CD4-positive, alpha-beta T cell treated with Interleukin-15 for 4 hours (primary cell): ENCODE measurements around the gene NPAS3.

Source experiments
- DNase-seq: peaks from one replicate; pipeline ENCODE4 v3.0.0-alpha.2; 2020; ENCODE audit warnings: low spot score

The NPAS3 gene

GRCh38 chr14:33381717-33382116, 443.0 kb downstream of the NPAS3 start:
- DNase-seq: no peak

DNA sequence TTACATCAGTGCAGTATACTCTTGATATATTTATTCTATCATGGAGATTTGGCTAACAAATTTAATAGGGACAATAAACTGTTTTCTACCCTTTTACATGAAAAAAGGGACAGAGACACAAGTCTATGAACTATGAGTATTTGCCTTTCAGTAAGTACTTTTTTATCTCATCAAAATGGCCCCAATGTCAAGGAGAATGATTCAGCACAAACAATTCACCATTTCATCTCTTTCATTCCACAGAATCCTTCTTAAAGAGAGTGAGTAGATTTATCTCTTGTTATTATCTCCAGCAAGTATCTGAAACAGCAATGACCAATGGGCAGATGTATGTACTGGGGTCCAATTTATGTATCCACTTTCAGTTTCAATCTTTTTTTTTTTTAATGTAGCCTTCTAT, 447.5 kb downstream of the NPAS3 start:
- DNase-seq: no peak

DNA sequence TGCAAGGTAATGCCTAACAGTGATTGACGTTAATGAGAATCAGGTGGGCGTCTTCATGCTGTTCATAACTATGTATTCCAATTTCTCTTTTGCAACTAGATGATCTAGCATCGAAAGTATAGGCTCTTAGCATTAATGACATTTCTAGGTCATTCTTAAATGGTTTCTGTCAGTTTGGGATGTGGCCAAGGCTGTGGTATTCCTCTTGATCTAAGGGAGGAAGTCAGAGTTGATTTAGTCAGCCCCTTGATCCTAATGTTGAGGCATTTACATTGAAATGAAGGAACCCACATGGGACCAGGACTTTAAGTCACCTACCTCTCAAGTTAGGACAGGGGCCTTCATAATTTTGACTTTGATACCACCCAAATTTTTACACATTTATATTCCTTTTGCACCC, 448.1 kb downstream of the NPAS3 start:
- DNase-seq: no peak

DNA sequence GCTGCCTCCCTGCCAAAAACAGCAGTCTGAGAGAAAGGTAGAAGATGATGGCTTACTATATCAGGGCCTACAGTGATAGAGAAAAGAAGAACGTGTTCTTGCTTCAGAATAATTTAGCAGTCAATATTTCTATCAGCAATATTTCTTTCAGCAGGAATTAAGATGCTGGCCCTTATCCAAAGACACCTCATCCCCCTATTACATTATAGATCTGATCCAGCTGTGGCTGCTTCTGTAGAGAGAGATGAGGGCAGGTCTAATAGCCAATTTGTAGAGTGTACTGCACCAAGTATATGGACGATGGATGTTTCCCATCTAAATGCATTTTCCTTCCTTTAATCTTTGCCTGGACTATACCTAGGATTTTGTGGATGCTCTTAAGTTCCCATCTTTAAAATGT, 451.7 kb downstream of the NPAS3 start:
- no peak for DNase-seq

DNA sequence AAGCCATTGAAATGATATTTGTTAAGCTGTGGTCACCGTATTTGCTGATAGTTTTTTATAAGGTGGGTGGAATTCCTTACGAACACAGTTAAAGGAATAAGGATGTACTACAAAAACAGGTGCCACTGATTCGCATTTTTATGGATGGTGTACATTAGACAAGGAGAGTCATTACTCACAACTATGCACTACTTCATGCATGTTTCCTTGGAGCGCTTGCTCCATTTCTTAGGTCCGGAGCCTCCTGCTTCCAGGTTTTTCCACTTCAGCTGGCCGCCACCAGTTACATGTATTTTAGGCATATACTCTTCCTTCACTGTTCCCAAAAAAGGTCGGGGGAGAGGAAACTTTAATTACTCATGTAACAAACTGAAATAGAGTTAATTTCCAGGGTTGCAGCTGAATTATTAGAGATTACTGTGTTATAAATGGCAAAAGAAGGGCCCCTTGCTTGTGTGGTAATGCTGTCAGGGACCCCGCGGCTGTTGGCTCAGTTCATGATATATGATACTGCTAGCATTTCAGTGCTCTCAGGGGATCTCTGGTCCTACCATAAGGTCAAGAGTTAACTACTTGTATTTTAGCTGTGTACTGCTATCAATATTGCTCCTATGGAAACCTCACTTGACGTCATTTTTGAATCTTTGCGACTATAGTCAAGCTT, 454.7 kb downstream of the NPAS3 start:
- DNase-seq: no peak

GRCh38 chr14:33393895-33394368, 455.3 kb downstream of the NPAS3 start:
- DNase-seq: no peak

GRCh38 chr14:33401311-33401710, 462.6 kb downstream of the NPAS3 start:
- DNase-seq: no peak

DNA sequence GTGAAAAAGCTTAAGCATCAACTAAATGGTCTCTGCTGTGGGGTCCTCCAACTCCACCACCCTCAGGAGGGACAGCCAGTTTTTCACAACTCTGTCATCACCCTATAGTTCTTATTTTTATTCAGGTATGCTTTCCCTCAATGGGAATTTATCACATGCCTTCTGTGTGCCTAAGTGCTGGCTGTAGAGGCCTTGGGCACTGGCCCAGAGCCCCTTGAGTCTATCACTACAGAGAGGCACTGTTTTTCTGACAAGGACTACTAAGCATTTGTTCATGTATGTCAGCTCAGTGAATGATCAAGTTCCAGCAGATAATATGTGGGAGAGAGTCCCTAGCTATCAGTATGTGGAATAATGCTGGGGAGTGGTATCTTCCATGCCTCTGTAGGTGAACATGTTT, 463.9 kb downstream of the NPAS3 start:
- DNase-seq: no peak

DNA sequence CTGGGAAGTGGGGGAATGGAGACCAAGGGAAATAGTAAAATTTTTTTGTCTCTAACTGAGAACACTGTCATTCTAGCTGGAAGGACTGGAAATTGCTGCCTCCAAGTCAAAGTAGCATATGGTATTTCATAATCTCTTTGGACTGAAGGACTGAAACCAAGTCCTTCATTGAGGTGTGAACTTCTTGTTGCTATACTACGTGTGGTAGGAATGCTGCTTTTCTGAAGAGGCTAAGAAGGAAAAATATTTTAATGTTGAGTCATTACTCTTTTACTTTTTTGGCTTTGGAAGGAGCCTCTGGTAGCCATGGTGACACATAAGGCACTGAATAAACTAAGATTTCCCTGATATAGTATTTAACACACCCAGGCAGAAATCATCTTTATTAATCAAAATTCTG, 465.4 kb downstream of the NPAS3 start:
- no peak for DNase-seq

DNA sequence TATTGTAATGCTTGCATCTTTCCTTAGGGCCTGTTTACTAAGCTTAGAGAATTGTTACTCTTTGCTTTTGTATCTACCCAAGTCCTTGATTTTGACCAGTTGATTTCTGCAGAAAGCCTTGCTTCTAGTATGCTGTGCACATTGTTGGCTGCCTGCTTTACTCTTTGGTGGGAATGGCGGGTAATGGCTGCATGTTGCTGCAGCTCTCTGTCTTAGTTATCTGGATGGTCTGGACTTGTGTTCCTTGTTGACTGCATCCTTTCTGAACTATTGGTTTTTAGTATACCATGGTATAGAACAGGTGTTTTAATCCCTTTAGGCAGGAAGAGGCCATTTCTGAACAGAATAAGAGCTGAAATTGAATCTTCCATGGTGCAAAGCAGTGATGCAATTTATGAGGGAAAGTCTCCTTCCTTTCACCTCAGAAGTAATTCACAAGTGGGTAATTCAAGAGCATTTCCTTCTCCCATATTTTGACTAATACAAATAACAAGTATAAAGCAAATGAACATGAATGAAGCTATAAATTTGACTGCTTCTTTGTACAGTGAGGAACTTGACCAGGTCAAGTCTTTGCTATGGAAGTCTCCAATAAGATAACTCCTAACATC, 466.4 kb downstream of the NPAS3 start:
- no peak for DNase-seq

GRCh38 chr14:33406766-33407165, 468.1 kb downstream of the NPAS3 start:
- DNase-seq: no peak

DNA sequence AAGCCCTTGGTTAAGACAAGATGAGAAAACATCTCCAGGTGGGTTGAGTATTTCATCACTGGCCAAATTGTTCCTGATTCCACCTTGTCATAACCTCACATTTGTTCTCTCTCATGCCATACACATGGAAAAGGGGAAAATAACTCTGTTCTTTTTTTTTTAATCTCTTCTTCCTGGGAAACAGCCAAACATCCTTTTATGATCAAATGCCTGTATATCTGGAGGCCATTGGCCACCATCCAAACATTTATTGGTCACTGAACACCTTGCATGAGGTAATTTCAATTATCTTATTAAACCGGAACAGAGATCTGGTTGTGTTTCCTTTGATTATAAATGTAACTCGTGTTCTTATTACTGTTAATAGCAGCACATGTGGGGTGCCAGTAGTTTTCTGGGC, 469.6 kb downstream of the NPAS3 start:
- no peak for DNase-seq

- DNase-seq: no peak
These were observed 473.8 kb downstream of the NPAS3 start for GRCh38 chr14:33412450-33412849.

GRCh38 chr14:33413381-33413780, 474.7 kb downstream of the NPAS3 start:
- DNase-seq: no peak

GRCh38 chr14:33414041-33414440, 475.4 kb downstream of the NPAS3 start:
- no peak for DNase-seq

- no peak for DNase-seq
These were observed 481.5 kb downstream of the NPAS3 start for GRCh38 chr14:33420051-33420627.

GRCh38 chr14:33430414-33431035, 491.8 kb downstream of the NPAS3 start:
- DNase-seq: no peak

GRCh38 chr14:33432407-33433023, 493.8 kb downstream of the NPAS3 start:
- no peak for DNase-seq

- no peak for DNase-seq
These were observed 494.7 kb downstream of the NPAS3 start for GRCh38 chr14:33433396-33433795.

DNA sequence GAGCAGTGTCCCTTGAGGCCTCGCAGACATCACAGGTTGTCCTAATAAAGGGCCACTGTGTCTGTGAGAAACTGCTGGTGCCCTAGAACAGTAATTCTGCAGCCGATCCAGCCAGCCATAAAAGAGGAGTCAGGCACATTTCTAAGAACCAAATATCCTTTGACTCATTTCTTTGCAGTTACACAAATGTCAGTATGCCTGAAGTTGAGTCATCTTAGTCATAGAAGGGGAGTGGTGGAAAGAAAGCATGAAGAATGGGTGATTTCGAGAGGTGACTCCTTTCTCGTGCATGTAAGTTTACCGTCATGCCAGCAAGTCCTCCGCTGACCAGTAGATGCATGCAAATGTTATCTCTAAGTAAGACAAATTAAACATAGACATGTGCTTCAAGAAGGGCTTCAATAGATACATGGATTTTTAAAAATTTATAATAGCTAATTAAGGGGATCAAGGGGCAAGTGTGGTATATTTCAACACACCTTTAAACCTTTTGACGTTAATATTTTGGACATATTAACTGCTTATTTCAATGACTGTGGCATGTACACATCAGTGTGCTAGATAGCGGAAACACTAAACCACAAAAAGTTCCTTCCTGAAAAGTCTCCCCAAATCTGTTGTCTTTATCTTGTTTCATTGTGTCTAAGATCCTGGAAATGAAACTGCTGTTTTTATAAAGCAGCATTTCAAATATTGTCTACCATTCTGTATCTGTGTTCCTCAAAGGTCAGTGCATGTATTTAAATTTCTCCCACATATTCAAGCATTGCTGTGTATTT, 497.4 kb downstream of the NPAS3 start:
- DNase-seq: no peak

- no peak for DNase-seq
These were observed 503.0 kb downstream of the NPAS3 start for GRCh38 chr14:33441633-33442032.

DNA sequence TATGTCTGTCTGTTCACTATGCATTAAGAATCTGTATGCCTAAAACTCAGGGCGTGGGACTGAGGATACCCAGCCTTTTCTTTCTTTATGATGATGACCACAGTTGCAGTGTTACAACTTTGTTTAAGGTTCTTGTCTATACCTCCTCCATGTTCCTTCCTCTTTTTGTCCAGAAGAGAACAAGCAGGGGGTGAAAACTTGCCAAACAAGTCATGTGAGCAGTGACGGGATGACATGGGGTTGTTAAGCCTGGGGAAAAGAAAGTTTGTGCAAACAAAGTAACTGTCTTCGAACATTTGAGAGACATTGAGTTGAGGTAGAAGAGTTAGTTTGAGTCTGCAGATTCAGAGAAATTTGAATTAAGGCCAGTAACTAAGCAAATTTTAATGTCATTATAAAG, 505.5 kb downstream of the NPAS3 start:
- no peak for DNase-seq
